H1 (cell line): ENCODE results near the gene TSPAN32. TPM values are rescaled to one million over a fixed set of nuclear protein-coding genes. Genes with fewer than 3 reads are reported as not detected.

Experiments used
- CHD7 ChIP-seq: fragments of 300-600 bp; sonication (generic); IDR thresholded peaks from 2 replicates; pipeline ENCODE4 v1.7.1; 2012; ENCODE audit warnings: low read length, moderate library complexity, mild to moderate bottlenecking, inconsistent platforms; ENCODE audit not compliant: insufficient replicate concordance
- TAF1 ChIP-seq: IDR thresholded peaks from 2 replicates; pipeline ENCODE4 v1.6.1; 2011; ENCODE audit warnings: mild to moderate bottlenecking, low read depth, low read length
- polyA plus RNA-seq, 7 experiments: library from polyadenylated mRNA; depleted of rRNA in 3 of 7; stranded (reverse) in 5 of 7; unstranded in 2 of 7; fragments of >200 nt in 5 of 7; fragments of 200-250 nt in 2 of 7; gene quantifications; 1 replicate in 5 of 7; 2 replicates in 1 of 7; 4 replicates in 1 of 7; pipeline versions ENCODE4 v1.2.1 to v1.2.3, GENCODE V29; 2011 to 2013; ENCODE audit warnings: missing spikeins in 2 of 7, mixed read lengths in 2 of 7
- total RNA-seq: library from RNA; stranded (reverse); fragmentation: NEBNext Ultra II Directional; extraction: Animal tissue kit (Norgen Biotek cat#: 25700); gene quantifications from 2 replicates; pipeline ENCODE4 v1.2.1, GENCODE V29; 2021

The TSPAN32 gene
- total and polyA plus RNA-seq, 2 of the 8 experiments (the other 6 are each of a cell fraction or from before 2014, with no cell fraction given): not detected

DNA sequence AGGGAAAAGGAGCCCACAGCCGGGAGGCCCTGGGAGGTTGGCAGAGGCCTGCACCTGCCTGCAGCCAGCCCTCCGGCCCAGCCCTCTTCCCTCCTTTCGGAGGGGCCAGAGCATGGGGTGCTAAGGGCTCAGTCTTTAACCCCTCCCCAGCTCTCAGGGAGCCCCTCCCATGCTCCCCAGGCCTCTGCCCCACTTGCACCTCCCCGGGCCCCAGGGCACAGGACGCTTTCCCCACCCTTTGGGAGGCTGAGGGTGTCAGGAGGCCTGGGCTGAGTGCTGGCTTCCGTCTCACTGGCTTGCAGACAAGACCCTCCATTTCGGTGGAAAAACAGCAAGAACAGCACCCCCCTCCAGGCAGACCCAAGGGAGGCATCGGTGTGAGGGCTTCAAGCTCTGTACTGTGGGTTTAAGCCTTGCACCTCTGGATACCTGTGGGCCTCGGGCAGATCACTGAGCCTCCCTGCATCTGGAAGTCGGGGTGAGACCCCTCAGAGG, 38.7 kb upstream of the TSPAN32 start (continued):
- TF ChIP-seq CHD7: no peak
- TF ChIP-seq TAF1: no peak
